H1 (cell line): ENCODE measurements around the gene P4HB.

Experiments used
- MAFK ChIP-seq: IDR thresholded peaks from 2 replicates; pipeline ENCODE4 v1.6.1; 2012; ENCODE audit warnings: low read depth, mild to moderate bottlenecking, improper control_type of control experiment, low read length
- PHF8 ChIP-seq: fragments of 200-600 bp; sonication (generic); conservative IDR thresholded peaks from 2 replicates; pipeline ENCODE4 v1.7.1; 2012; ENCODE audit warnings: low read depth, mild to moderate bottlenecking, inconsistent platforms, low read length, moderate library complexity
- POLR2A ChIP-seq, 2 experiments: IDR thresholded peaks; 1 replicate in 1 of 2; 2 replicates in 1 of 2; pipeline ENCODE4 v1.6.1; 2011; ENCODE audit warnings: low read depth in 2 of 2, low read length in 2 of 2, mild to moderate bottlenecking in 2 of 2; ENCODE audit errors: control extremely low read depth in 1 of 2
- POLR2AphosphoS5 ChIP-seq: IDR thresholded peaks from 2 replicates; pipeline ENCODE4 v1.6.1; 2011; ENCODE audit warnings: low read depth, low read length
- TAF1 ChIP-seq: IDR thresholded peaks from 2 replicates; pipeline ENCODE4 v1.6.1; 2011; ENCODE audit warnings: mild to moderate bottlenecking, low read depth, low read length
- TCF12 ChIP-seq: IDR thresholded peaks from 2 replicates; pipeline ENCODE4 v1.6.1; 2011; ENCODE audit warnings: low read depth, mild to moderate bottlenecking, low read length
- TF ChIP-seq, protein P1 (sequence below), 3 experiments: IDR thresholded peaks; 1 replicate in 2 of 3; 2 replicates in 1 of 3; pipeline versions ENCODE4 v1.5.1 to v1.6.1; 2011; ENCODE audit warnings: low read length in 3 of 3, mild to moderate bottlenecking in 3 of 3, inconsistent platforms in 2 of 3, low read depth in 1 of 3, moderate library complexity in 1 of 3; ENCODE audit not compliant: insufficient read depth in 1 of 3; ENCODE audit errors: control extremely low read depth in 1 of 3
- TF ChIP-seq, protein P2 (sequence below): IDR thresholded peaks from 2 replicates; pipeline ENCODE4 v1.6.1; 2011; ENCODE audit warnings: low read length, improper control_type of control experiment

DNA sequence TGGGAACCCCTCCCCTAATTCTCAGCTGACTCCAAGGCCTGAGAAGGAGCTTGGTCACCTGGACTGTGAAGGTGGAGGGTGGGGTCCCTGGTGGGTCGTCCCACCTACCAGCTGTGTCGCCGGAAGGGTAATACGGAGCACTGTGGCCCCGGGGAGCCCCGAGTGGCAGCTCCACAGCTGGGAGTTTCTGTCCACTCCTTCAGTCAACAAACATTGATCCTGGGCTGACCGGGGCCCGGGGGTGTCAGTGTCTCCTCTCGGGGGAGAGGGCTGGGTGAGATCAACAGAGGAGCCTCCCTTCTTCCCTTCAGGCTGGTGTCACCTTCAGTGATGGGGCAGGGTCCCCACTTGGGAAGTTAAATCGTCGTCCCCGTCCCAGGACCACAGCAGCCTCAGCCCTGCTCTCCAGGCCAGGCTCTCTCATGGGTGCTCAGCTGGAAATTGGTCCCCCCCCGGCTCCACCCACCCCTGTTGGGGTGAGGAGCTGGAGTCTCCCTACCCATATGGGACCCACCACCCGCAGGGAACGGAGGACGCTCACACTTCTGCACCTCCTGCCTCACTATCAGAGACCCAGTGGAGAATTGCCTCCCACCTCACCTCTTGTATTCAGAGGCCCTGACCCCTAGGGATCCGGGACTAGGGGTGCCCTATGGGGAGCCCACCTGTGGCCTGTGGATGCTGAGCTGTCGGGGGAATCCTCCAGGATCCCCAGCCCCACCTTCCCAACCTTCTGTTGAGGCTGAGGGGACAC lies 54.5 kb downstream of the P4HB start:
- TF ChIP-seq, protein P1, sequence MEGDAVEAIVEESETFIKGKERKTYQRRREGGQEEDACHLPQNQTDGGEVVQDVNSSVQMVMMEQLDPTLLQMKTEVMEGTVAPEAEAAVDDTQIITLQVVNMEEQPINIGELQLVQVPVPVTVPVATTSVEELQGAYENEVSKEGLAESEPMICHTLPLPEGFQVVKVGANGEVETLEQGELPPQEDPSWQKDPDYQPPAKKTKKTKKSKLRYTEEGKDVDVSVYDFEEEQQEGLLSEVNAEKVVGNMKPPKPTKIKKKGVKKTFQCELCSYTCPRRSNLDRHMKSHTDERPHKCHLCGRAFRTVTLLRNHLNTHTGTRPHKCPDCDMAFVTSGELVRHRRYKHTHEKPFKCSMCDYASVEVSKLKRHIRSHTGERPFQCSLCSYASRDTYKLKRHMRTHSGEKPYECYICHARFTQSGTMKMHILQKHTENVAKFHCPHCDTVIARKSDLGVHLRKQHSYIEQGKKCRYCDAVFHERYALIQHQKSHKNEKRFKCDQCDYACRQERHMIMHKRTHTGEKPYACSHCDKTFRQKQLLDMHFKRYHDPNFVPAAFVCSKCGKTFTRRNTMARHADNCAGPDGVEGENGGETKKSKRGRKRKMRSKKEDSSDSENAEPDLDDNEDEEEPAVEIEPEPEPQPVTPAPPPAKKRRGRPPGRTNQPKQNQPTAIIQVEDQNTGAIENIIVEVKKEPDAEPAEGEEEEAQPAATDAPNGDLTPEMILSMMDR (IDR thresholded peaks at IDR 0.05; ENCODE audit: control extremely low read depth in 1 of 3, insufficient read depth in 1 of 3, low read depth in 1 of 3, low read length in 3 of 3) = no peak
- TF ChIP-seq POLR2A (IDR thresholded peaks at IDR 0.05; ENCODE audit: control extremely low read depth in 1 of 2, low read depth in 2 of 2, low read length in 2 of 2) (no peak), MAFK (no peak), POLR2AphosphoS5 (no peak), TCF12 (no peak), PHF8 (no peak), TAF1 (no peak)
- TF ChIP-seq, protein P2, sequence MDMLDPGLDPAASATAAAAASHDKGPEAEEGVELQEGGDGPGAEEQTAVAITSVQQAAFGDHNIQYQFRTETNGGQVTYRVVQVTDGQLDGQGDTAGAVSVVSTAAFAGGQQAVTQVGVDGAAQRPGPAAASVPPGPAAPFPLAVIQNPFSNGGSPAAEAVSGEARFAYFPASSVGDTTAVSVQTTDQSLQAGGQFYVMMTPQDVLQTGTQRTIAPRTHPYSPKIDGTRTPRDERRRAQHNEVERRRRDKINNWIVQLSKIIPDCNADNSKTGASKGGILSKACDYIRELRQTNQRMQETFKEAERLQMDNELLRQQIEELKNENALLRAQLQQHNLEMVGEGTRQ = no peak
